ENCODE data around the gene TSPYL1. TPM values are rescaled to one million over a fixed set of nuclear protein-coding genes. Genes with fewer than 3 reads are reported as not detected.

Gene TSPYL1
- total RNA-seq, 1 experiment from 2014 or later, result 70.3 TPM

- Histone ChIP-seq H3K9me2 (ENCODE audit: insufficient read depth) (no peaks in the 10 kb centered on the region), H3K27me3 (ENCODE audit: insufficient read depth, low read length) (no peaks in the 10 kb centered on the region), H3K27ac (ENCODE audit: low read depth, low read length) (no peak overlapping the region), H4K20me1 (ENCODE audit: insufficient read depth) (no peaks in the 10 kb centered on the region), H3K4me1 (ENCODE audit: control insufficient read depth in 1 of 2, insufficient read depth in 2 of 2, low read length in 2 of 2) (no peaks in the 10 kb centered on the region), H3K36me3 (ENCODE audit: control insufficient read depth in 1 of 2, insufficient read depth in 2 of 2, low read length in 2 of 2) (no peaks in the 10 kb centered on the region), H3K4me2 (ENCODE audit: low read length) (no peak overlapping the region), H3K79me2 (ENCODE audit: insufficient read depth, low read length) (no peaks in the 10 kb centered on the region), H3K4me3 (replicated peaks in 1 of 2; ENCODE audit: low read depth in 1 of 2, low read length in 2 of 2) (no peak overlapping the region), H3K9me3 (ENCODE audit: control insufficient read depth in 1 of 2, insufficient read depth in 1 of 2, low read depth in 1 of 2, low read length in 2 of 2) (no peaks in the 10 kb centered on the region), H2AFZ (ENCODE audit: low read depth, low read length, poor library complexity, severe bottlenecking) (no peak overlapping the region), H3K9ac (ENCODE audit: low read length) (no peak overlapping the region)
- DNase-seq (ENCODE audit: low read depth, low spot score) (no peak), ATAC-seq (no peak)
- ChIA-PET RAD21 (ENCODE audit: low non-redundant PET in 1 of 2, low total read pairs in 2 of 2, uncharacterized antibody in 2 of 2, unreplicated experiment in 2 of 2) (no interaction called here), CTCF (no interaction called here), POLR2A (no interaction called here)
- BruUV-seq (replicated peaks), result no TSS peak
- TF ChIP-seq SRF (IDR thresholded peaks at IDR 0.05; ENCODE audit: low read depth) (no peak), CEBPB (IDR thresholded peaks at IDR 0.05; ENCODE audit: low read depth) (no peak), ZFX (IDR thresholded peaks at IDR 0.05) (no peak), ZNF274 (IDR thresholded peaks at IDR 0.05; ENCODE audit: low read depth, low read length) (no peak), FOSL1 (IDR thresholded peaks at IDR 0.05; ENCODE audit: low read depth) (no peak), SP1 (IDR thresholded peaks at IDR 0.05; ENCODE audit: low read depth) (no peak), TCF7L2 (IDR thresholded peaks at IDR 0.05; ENCODE audit: borderline replicate concordance, extremely low read depth, insufficient read depth, insufficient read length) (no peak), RAD21 (IDR thresholded peaks at IDR 0.05; ENCODE audit: low read depth) (no peak), JUND (IDR thresholded peaks at IDR 0.05) (no peak), EGR1 (IDR thresholded peaks at IDR 0.05; ENCODE audit: low read depth) (no peak), ATF3 (IDR thresholded peaks at IDR 0.05) (no peak), EZH2 (IDR thresholded peaks at IDR 0.05) (no peak), POLR2AphosphoS5 (IDR thresholded peaks at IDR 0.05; ENCODE audit: low read depth, low read length) (no peak), CTCF (IDR thresholded peaks at IDR 0.05 in 2 of 3, conservative IDR thresholded peaks at IDR 0.05 in 1 of 3; ENCODE audit: borderline replicate concordance in 1 of 3, insufficient read depth in 1 of 3, low read depth in 2 of 3, low read length in 2 of 3) (no peak)
- TF ChIP-seq, protein P1, sequence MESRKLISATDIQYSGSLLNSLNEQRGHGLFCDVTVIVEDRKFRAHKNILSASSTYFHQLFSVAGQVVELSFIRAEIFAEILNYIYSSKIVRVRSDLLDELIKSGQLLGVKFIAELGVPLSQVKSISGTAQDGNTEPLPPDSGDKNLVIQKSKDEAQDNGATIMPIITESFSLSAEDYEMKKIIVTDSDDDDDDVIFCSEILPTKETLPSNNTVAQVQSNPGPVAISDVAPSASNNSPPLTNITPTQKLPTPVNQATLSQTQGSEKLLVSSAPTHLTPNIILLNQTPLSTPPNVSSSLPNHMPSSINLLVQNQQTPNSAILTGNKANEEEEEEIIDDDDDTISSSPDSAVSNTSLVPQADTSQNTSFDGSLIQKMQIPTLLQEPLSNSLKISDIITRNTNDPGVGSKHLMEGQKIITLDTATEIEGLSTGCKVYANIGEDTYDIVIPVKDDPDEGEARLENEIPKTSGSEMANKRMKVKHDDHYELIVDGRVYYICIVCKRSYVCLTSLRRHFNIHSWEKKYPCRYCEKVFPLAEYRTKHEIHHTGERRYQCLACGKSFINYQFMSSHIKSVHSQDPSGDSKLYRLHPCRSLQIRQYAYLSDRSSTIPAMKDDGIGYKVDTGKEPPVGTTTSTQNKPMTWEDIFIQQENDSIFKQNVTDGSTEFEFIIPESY (IDR thresholded peaks at IDR 0.05; ENCODE audit: extremely low read depth, insufficient replicate concordance, low read length), result no peak
- intact Hi-C loops (cut with micrococcal nuclease), result no loop called here
Measured at GRCh38 chr6:116304538-116305097, 24.9 kb upstream of the TSPYL1 start.
